Skeletal muscle satellite cell (primary cell): ENCODE results near the gene COL16A1.

Source experiments
- H3K27me3 ChIP-seq: 2 replicates; pipeline ENCODE4 v1.7.0; 2013; ENCODE audit warnings: low read length; ENCODE audit not compliant: control insufficient read depth, insufficient read depth
- H3K36me3 ChIP-seq: 2 replicates; pipeline ENCODE4 v1.7.0; 2013; ENCODE audit warnings: mild to moderate bottlenecking, control low read depth, low read length; ENCODE audit not compliant: insufficient read depth
- H3K4me1 ChIP-seq: 2 replicates; pipeline ENCODE4 v1.7.0; 2013; ENCODE audit warnings: low read length; ENCODE audit not compliant: control insufficient read depth, insufficient read depth
- H3K4me2 ChIP-seq: 2 replicates; pipeline ENCODE4 v1.7.0; 2013; ENCODE audit warnings: mild to moderate bottlenecking, low read length
- H3K4me3 ChIP-seq: 2 replicates; pipeline ENCODE4 v1.7.0; 2013; ENCODE audit warnings: low read length
- H3K9ac ChIP-seq: 2 replicates; pipeline ENCODE4 v1.7.0; 2013; ENCODE audit warnings: mild to moderate bottlenecking, low read depth, low read length, moderate library complexity
- H3K9me3 ChIP-seq: replicated peaks from 2 replicates; pipeline ENCODE4 v1.7.0; 2013; ENCODE audit warnings: mild to moderate bottlenecking, control low read depth, low read length

The COL16A1 gene

DNA sequence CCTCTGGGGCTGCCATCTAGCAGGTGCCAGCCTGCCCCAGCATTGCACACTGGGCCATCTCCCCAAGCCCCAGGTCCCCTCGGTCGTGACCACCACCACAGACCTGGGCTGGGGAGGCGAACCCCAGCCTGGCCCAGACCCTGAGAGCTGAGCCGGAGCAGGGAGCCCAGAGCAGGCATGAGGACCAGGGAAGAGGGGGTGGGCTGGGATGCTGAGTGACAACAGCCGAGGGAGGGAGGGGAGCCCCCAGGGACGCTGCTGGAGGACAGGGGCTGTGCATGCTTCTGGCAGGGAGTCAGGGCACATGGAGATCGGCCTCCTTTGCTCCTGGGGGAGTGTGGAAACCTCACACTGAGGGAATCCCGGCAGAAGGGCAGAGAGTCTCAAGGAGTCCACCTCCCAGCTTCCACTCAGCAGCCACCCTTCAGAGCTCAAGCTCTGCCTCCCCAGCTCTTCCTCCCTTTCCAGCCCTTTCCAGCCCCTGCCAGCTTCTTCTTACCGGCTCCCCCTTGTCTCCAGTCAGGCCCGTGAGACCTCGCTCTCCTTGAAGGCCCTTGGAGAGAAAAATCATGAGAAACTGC lies 35.4 kb downstream of the COL16A1 start:
- H3K4me1 ChIP-seq, result peaks cover 32% of the 10 kb centered on the region
- H3K36me3 ChIP-seq, result peaks cover 6% of the 10 kb centered on the region
- H3K27me3 ChIP-seq, result no peaks in the 10 kb centered on the region
- no peak overlapping the region for H3K4me2 ChIP-seq
- no peak overlapping the region for H3K4me3 ChIP-seq
- no peak overlapping the region for H3K9ac ChIP-seq
- no peaks in the 10 kb centered on the region for H3K9me3 ChIP-seq

DNA sequence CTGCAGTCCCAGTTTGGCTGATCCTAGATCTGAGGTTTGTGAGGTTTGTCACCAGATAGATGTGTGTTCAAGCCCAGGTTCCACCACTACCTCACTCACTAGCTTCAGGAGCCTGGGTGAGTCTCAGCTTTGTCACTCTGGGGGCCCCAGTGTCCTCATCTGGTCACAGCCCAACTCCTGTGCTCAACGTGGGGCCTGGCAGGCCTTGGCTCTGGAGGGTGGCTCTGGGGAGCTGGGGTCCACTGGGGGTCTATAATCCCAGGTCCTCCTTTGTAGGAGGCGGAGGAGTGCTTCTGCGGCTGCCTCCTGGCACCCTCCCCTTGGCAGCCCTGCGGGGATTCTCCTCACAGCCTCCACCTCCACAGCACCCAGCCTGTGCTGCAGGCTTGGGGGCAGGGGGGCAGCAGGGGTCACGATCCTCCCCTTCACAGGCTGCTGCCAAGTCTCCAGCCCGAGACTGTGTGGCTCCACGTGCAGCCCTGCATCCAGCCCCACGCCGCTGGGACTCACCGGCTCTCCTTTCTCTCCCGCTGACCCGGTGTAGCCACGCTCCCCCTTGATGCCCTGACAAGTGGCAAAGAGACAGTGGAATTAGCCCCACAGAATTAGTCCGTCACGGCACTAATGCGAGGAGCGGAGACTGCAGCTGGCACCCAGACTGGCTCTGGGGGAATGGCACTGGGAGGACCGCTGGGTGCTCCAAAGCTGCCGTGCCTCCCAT lies 36.6 kb downstream of the COL16A1 start:
- H3K4me3 ChIP-seq, result no peak overlapping the region
- no peak overlapping the region for H3K9ac ChIP-seq
- H3K36me3 ChIP-seq, result peaks cover 6% of the 10 kb centered on the region
- peaks cover 32% of the 10 kb centered on the region for H3K4me1 ChIP-seq
- no peaks in the 10 kb centered on the region for H3K27me3 ChIP-seq
- no peak overlapping the region for H3K4me2 ChIP-seq
- H3K9me3 ChIP-seq, result no peaks in the 10 kb centered on the region

DNA sequence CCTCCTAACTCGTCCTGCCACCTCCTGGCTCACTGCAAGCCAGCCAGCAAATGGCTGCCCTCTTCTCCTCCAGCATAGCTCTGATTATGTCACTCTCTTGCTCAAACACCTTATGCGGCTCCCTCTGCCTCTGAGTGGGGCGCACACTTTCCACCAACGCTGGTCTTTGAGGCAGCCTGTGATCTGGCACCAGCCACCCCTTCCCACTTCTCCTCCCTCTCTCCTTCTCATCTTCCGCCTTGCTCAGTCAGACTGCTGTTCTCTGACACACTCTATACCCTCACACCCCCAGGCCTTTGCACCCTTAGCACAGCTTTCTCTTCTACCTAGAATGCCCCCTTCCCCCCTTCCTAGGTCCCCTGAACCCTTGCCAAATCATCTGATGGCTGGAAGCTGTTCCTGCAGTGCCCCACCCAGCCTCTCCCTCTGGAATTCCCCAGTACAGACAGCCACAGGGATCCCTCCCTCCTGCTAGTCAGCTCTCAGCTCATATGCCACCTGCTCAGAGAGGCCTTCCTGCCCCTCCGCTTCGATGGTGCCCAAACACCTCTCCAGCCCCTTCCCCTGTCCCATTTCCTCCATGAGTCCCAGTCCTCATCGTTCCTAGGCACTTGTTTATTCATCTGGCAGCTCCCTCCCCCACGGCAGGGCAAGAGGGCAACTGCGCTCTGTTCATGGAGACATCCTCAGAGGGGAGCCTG lies 37.4 kb downstream of the COL16A1 start:
- Histone ChIP-seq H3K36me3 (peaks cover 8% of the 10 kb centered on the region), H3K4me1 (peaks cover 32% of the 10 kb centered on the region), H3K9me3 (no peaks in the 10 kb centered on the region), H3K27me3 (no peaks in the 10 kb centered on the region), H3K4me2 (no peak overlapping the region), H3K4me3 (no peak overlapping the region), H3K9ac (no peak overlapping the region)

DNA sequence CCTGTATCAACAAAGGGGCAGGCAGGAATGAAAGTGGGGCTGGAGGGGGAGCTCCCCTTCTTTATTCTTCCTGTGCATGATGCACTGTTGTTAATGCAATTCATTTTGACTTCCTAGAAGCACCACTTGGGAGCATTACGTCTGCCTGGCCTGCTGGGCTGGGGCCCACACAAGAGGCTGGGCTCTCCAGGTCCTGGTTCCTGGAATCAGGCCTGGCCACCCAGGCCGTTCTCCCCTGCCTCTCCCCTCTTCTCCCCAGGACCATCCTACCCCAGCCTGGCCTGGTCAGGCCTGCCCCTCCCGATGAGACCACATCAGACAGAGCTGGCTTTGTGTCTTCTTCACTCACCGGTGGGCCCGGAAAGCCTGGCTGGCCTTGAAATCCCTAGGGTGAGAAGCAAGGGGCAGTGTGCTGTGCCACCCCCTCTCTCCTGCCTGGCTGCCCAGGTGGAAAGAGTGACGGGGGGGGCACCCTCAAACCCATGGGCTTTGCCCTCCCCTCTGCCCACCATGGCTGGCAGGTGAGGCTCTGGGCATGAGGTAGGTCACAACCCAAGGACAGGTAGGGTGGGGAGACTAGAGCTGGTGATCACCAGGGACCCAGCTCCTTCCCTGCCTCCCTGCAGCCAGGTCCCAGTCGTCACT lies 38.5 kb downstream of the COL16A1 start:
- Histone ChIP-seq H3K36me3 (peaks cover 12% of the 10 kb centered on the region), H3K9me3 (no peaks in the 10 kb centered on the region), H3K4me1 (peaks cover 29% of the 10 kb centered on the region), H3K9ac (no peak overlapping the region), H3K27me3 (no peaks in the 10 kb centered on the region), H3K4me3 (no peak overlapping the region), H3K4me2 (no peak overlapping the region)

DNA sequence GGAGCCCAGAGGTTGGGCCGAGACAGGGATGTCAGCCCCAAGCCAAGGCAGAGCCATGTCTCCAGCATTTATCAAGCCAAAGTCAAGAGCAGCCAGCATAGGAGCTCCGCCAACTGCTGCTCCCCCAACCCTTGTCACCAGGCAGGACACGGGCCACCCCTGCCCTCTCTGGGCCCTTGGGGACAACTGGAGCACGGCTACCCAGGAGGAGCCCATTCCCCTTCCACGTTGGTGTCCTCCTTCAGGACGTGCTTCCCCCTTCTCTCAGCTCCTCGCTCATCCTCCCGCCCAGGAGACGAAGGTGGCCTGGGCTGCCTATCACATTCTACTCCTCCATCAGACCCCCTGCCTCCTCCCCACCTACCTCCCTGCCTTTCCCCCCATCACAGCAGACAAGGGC lies 39.3 kb downstream of the COL16A1 start:
- Histone ChIP-seq H3K36me3 (peaks cover 12% of the 10 kb centered on the region), H3K4me2 (no peak overlapping the region), H3K4me1 (peaks cover 21% of the 10 kb centered on the region), H3K27me3 (no peaks in the 10 kb centered on the region), H3K4me3 (no peak overlapping the region), H3K9me3 (no peaks in the 10 kb centered on the region), H3K9ac (no peak overlapping the region)

DNA sequence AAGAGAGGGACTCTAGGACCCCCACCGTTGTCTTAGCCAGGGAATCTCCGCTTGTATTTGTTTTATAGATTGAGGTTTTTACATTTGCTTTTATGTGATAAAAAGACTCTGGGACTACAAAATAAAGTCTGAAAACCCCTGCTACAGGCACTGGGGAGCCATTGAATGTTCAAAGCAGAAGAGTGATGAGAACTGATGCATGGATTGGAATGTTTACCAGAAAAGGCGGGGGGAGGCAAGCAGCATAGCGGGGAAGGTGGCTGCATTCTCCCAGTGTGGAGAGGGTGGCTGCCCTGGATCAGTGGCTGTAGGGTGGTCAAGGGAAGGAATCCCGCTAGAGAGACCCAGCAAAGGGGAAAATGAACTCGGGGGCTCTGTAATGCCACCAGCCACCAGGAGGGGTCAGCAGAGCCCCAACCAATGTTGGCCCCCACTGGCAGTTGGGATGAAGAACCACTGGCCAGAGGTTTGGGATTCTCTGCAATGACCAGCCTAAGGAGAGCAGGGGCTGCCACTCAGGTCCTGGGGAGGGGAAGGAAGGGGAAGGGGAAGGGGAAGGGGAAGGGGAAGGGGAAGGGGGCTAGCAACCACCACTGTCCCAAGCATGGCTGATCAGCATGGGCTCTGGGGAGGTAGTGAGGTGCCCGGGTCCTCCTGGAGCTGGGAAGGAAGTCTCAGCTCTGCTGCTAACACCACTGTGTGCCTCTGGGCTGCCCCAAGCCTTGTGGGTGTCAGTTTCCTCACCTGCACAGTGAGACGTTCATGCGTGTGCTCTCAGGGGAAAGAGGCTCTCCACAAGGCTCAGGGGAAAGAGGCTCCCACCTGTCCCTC lies 40.0 kb downstream of the COL16A1 start:
- Histone ChIP-seq H3K4me3 (no peak overlapping the region), H3K9ac (no peak overlapping the region), H3K36me3 (peaks cover 12% of the 10 kb centered on the region), H3K27me3 (no peaks in the 10 kb centered on the region), H3K4me2 (no peak overlapping the region), H3K4me1 (peaks cover 15% of the 10 kb centered on the region), H3K9me3 (no peaks in the 10 kb centered on the region)

DNA sequence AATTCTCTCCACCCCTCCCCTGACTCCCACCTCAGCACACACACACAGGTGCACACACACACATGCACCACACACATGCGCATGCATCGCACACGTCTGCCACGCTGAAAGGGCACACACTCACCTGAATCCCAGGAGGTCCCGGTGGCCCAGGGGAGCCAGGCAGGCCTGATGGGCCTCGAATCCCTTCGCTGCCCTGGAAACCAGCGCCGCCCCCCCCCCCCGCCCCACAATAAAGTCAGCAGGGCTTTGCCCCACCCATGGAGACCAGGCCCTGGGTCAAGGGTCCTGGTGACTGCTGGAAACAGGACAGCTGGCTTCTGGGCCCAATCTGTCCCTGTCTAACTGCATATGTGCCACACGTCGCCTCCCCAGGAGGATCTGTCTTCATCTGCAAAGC lies 41.4 kb downstream of the COL16A1 start:
- H3K4me3 ChIP-seq, result no peak overlapping the region
- no peak overlapping the region for H3K9ac ChIP-seq
- no peaks in the 10 kb centered on the region for H3K9me3 ChIP-seq
- no peak overlapping the region for H3K4me2 ChIP-seq
- no peaks in the 10 kb centered on the region for H3K27me3 ChIP-seq
- peaks cover 18% of the 10 kb centered on the region for H3K36me3 ChIP-seq
- H3K4me1 ChIP-seq, result peaks cover 14% of the 10 kb centered on the region

DNA sequence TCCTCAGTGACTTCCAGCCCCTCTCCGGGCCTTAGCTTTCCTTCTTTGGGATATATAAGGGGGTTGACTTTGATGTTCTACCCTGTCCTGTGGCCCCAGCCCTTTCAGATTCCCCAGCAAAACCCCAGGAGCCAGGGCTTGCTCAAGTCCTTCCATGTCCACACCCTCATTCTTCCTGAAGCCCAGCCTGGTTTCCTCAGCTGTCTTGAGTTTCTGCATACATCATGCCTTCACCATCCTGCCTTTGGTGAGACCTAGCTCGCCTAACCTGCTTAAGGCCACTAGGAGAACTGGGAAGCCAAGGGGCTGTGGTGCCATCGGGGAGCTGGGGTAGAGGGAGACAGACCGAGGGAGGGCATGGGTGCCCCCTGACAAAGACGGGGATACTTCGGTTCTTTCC lies 42.0 kb downstream of the COL16A1 start:
- Histone ChIP-seq H3K36me3 (peaks cover 15% of the 10 kb centered on the region), H3K4me3 (no peak overlapping the region), H3K27me3 (no peaks in the 10 kb centered on the region), H3K4me1 (peaks cover 7% of the 10 kb centered on the region), H3K9me3 (no peaks in the 10 kb centered on the region), H3K9ac (no peak overlapping the region), H3K4me2 (no peak overlapping the region)

DNA sequence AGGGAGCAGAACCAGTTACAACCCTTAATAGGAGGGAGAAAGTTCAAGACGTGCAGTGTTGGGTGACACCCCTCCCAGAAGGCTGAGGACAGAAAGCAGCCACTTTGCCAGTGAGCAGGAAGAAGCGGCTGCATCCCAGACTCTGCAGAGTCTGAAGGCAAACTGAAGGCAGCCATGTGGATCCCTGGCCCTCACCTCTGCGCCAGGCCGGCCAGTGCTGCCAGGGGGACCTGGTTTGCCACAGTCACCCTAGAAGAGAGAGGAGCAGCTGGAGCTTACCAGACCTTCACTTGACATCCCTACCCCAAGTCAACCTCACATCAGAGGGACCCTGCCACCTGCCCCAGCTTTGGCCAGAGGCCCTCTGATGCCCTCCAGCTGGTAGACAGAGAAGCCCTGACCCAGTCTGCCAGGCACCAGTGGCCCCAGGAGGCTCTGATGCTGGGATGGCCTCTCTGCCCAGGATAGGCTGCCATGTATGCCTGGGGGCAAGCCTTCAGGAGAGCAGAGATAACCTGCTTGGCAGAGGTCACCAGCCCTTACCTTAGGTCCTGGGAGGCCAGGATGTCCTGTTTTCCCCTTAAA lies 42.9 kb downstream of the COL16A1 start:
- H3K9ac ChIP-seq, result no peak overlapping the region
- no peak overlapping the region for H3K4me3 ChIP-seq
- peaks cover 18% of the 10 kb centered on the region for H3K36me3 ChIP-seq
- no peaks in the 10 kb centered on the region for H3K4me1 ChIP-seq
- no peak overlapping the region for H3K4me2 ChIP-seq
- H3K27me3 ChIP-seq, result no peaks in the 10 kb centered on the region
- no peaks in the 10 kb centered on the region for H3K9me3 ChIP-seq

DNA sequence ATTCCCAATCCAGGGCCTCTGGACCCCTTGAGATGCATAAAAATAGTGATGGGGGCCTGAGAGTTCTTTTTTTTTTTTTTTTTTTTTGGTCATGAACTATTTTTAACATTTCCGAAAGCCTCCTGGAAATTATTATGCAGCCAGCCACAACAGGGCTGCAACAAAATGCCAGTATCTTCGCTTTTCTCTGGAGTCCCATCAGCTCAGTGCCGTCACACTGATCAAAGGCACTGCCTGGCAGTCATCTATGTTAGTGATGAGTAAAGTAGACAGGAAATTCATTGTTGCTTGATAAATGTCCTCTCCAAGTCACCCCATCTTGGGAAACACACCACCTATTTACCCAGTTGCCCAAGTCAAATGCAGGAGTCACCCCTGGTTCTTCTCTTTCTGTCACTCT lies 43.9 kb downstream of the COL16A1 start:
- Histone ChIP-seq H3K9ac (no peak overlapping the region), H3K9me3 (no peaks in the 10 kb centered on the region), H3K4me1 (no peaks in the 10 kb centered on the region), H3K4me3 (no peak overlapping the region), H3K4me2 (no peak overlapping the region), H3K27me3 (no peaks in the 10 kb centered on the region), H3K36me3 (peaks cover 18% of the 10 kb centered on the region)

DNA sequence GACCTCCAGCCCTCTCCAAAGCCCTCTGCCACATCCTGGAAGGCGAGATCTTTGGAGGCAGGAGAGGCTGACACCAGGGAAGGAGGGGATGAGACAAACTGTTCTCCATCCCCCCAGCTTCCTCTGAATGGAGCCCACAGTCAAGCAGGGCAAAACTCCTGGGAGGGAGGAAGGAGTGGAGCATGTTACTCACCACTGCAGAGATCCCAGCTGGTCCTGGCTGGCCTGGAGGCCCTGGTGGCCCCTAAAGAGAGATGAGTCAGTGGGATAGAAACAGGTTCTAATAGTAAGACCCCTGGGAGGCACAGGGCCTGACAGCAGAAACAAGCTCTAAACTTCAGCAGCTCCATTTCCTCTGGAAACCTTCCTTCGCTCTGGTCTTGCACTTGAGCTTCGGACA lies 45.1 kb downstream of the COL16A1 start:
- H3K4me3 ChIP-seq, result no peak overlapping the region
- H3K9me3 ChIP-seq, result no peaks in the 10 kb centered on the region
- no peak overlapping the region for H3K4me2 ChIP-seq
- no peaks in the 10 kb centered on the region for H3K4me1 ChIP-seq
- H3K9ac ChIP-seq, result no peak overlapping the region
- peaks cover 28% of the 10 kb centered on the region for H3K36me3 ChIP-seq
- no peaks in the 10 kb centered on the region for H3K27me3 ChIP-seq
